Suprapubic skin (tissue), 4 donors: ENCODE results near the gene METTL16. TPM values are rescaled to one million over a fixed set of nuclear protein-coding genes. Genes with fewer than 3 reads are reported as not detected.

Source experiments
- DNase-seq, 2 donors: peaks; one replicate each; pipeline ENCODE4 v3.0.0-alpha.2; 2019; ENCODE audit warnings: low spot score in 2 of 2
- H3K27ac ChIP-seq: fragments of 200-600 bp; sonication (generic); one replicate; pipeline ENCODE4 v1.5.1; 2019
- H3K27me3 ChIP-seq: fragments of 200-600 bp; sonication (generic); one replicate; pipeline ENCODE4 v1.5.1; 2019
- H3K36me3 ChIP-seq: fragments of 200-600 bp; sonication (generic); one replicate; pipeline ENCODE4 v1.5.1; 2019
- H3K4me1 ChIP-seq: fragments of 200-600 bp; sonication (generic); one replicate; pipeline ENCODE4 v1.5.1; 2019
- H3K4me3 ChIP-seq: fragments of 200-600 bp; sonication (generic); one replicate; pipeline ENCODE4 v1.5.1; 2019; ENCODE audit warnings: mild to moderate bottlenecking
- H3K9me3 ChIP-seq: fragments of 200-600 bp; sonication (generic); one replicate; pipeline ENCODE4 v1.5.1; 2019
- EP300 ChIP-seq: sonication (generic); formaldehyde crosslinking; IDR thresholded peaks from one replicate; pipeline ENCODE4 v1.6.1; 2017; ENCODE audit warnings: antibody characterized with exemption
- POLR2A ChIP-seq, 2 donors: fragments of 450-650 bp; IDR thresholded peaks; one replicate each; pipeline ENCODE4 v1.6.1; 2017; ENCODE audit warnings: antibody characterized with exemption in 2 of 2, mild to moderate bottlenecking in 2 of 2, moderate library complexity in 2 of 2
- POLR2AphosphoS5 ChIP-seq, 3 donors: sonication (generic); formaldehyde crosslinking; IDR thresholded peaks; one replicate each; pipeline ENCODE4 v1.6.1; 2017; ENCODE audit warnings: antibody characterized with exemption in 3 of 3
- WGBS: methylation state at CpG from one replicate; pipeline ENCODE4 v1.1.5; 2018; 5-methylcytosine and 5-hydroxymethylcytosine counted together
- total RNA-seq, 4 donors: library from RNA; depleted of rRNA; stranded (reverse); fragments of >200 nt; gene quantifications; one replicate each; pipeline ENCODE4 v1.1.0, GENCODE V29; 2016
- TF ChIP-seq, protein P1 (sequence below), 2 donors: fragments of 200-600 bp in 1 of 2; fragments of 450-650 bp in 1 of 2; sonication (generic) in 1 of 2; IDR thresholded peaks; one replicate each; pipeline ENCODE4 v1.5.1; 2016 to 2019; ENCODE audit warnings: antibody characterized with exemption in 2 of 2, mild to moderate bottlenecking in 1 of 2, moderate library complexity in 1 of 2

Gene METTL16
- 10 to 100 TPM; 30.8 to 53.3 (median 35.9) TPM for total RNA-seq

DNA sequence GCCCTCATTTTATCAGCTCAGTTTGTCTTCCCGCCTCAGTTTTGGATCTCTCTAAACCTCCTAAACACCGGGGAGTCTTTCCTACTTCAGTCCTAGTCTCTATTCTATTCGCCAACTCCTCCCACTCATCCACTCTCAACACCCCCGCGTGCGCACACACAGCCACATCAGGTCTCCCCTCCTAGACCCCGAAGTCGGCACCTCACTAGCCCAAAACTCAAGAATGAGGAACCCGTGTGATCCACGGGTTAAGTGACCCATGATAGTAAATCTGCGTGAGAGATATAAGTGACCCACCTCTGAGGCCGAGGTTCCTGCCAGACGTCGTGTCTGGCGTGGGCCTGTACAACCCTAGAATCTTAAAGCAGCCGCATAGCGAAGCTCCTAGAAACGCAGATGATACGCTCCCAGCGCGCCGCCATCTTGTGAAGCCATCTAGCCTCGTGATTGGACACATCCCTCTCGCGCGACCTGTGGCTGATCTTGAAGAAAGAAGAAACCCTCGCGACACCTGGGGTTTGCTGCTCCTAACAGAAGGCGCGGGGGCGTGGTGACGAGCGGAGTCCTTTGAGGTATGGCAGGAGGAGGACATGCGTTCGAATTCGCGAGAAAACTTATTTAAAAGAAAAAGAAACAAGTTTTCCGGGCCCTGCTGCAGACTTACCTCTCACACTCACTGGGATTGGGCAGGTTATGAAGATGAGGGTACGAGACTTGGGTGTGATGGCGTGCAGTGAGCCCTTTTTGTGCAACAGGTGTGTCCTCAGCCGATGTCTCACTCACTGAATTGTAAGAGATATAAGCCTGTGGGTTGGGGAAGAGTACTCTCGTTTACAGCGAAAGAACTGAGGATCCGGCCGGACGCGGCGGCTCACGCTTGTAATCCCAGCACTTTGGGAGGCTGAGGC is at the start of gene METTL16:
METTL16 (minus strand) TSS at position 427 of the 908 bp plus-strand sequence. CDS start 9,557 bp downstream, outside the sequence.
- no peak for TF ChIP-seq EP300
- TF ChIP-seq POLR2A (IDR thresholded peaks at IDR 0.05): peak in 1 of 2 donors; percentile 77
- TF ChIP-seq, protein P1, sequence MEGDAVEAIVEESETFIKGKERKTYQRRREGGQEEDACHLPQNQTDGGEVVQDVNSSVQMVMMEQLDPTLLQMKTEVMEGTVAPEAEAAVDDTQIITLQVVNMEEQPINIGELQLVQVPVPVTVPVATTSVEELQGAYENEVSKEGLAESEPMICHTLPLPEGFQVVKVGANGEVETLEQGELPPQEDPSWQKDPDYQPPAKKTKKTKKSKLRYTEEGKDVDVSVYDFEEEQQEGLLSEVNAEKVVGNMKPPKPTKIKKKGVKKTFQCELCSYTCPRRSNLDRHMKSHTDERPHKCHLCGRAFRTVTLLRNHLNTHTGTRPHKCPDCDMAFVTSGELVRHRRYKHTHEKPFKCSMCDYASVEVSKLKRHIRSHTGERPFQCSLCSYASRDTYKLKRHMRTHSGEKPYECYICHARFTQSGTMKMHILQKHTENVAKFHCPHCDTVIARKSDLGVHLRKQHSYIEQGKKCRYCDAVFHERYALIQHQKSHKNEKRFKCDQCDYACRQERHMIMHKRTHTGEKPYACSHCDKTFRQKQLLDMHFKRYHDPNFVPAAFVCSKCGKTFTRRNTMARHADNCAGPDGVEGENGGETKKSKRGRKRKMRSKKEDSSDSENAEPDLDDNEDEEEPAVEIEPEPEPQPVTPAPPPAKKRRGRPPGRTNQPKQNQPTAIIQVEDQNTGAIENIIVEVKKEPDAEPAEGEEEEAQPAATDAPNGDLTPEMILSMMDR (IDR thresholded peaks at IDR 0.05): no peak
- TF ChIP-seq POLR2AphosphoS5 (IDR thresholded peaks at IDR 0.05): peak; percentile 54 to 90 (median 86)
- no peaks in the 10 kb centered on the region for H3K27me3 ChIP-seq
- no peaks in the 10 kb centered on the region for H3K36me3 ChIP-seq
- peaks cover 30% of the 10 kb centered on the region for H3K4me1 ChIP-seq
- 1% methylated on average over 48 of the region's 49 CpGs for WGBS
- DNase-seq: peak; percentile 98 to 100
- H3K9me3 ChIP-seq: no peaks in the 10 kb centered on the region
- H3K4me3 ChIP-seq: peak within 1 kb of the TSS; percentile 62
- H3K27ac ChIP-seq: peak within 1 kb of the TSS; percentile 96

GRCh38 chr17:2560658-2561057 is 49.0 kb upstream of the METTL16 start:
- no peak overlapping the region for H3K27ac ChIP-seq
- DNase-seq: no peak
- H3K27me3 ChIP-seq: no peaks in the 10 kb centered on the region
- H3K4me3 ChIP-seq: no peak overlapping the region
- no peaks in the 10 kb centered on the region for H3K36me3 ChIP-seq
- TF ChIP-seq EP300 (no peak), POLR2A (IDR thresholded peaks at IDR 0.05) (no peak), POLR2AphosphoS5 (IDR thresholded peaks at IDR 0.05) (no peak)
- TF ChIP-seq, protein P1 (IDR thresholded peaks at IDR 0.05): no peak
- H3K9me3 ChIP-seq: no peaks in the 10 kb centered on the region
- H3K4me1 ChIP-seq: peaks cover 8% of the 10 kb centered on the region
- WGBS: 84% methylated on average over 5 of the region's 5 CpGs

DNA sequence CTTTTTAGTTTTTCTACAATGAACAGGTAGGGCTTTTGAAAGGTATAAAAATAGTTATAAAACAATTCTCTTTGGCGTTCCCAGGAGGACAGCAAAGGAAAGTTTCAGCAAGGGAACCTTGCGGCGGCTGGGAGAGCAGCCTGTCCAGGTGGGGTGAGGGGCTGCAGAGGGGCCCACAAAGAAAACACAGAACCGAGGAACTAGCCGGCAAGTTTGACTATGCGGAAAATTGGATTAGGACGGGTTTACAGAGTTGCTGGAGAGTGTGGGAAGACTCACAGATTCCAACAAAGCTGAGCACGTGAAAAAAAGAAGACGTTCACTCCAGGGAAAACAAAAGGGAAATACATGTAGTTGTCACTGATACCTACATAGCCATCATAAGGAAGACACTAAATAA is 40.2 kb upstream of the METTL16 start:
- Histone ChIP-seq H3K27me3 (no peaks in the 10 kb centered on the region), H3K9me3 (no peaks in the 10 kb centered on the region), H3K4me3 (no peak overlapping the region), H3K4me1 (peaks cover 5% of the 10 kb centered on the region), H3K36me3 (no peaks in the 10 kb centered on the region), H3K27ac (no peak overlapping the region)
- DNase-seq: no peak
- TF ChIP-seq, protein P1 (IDR thresholded peaks at IDR 0.05): no peak
- TF ChIP-seq POLR2A (IDR thresholded peaks at IDR 0.05): no peak
- TF ChIP-seq POLR2AphosphoS5 (IDR thresholded peaks at IDR 0.05): no peak
- no peak for TF ChIP-seq EP300
- 51% methylated on average over 9 of the region's 9 CpGs for WGBS

DNA sequence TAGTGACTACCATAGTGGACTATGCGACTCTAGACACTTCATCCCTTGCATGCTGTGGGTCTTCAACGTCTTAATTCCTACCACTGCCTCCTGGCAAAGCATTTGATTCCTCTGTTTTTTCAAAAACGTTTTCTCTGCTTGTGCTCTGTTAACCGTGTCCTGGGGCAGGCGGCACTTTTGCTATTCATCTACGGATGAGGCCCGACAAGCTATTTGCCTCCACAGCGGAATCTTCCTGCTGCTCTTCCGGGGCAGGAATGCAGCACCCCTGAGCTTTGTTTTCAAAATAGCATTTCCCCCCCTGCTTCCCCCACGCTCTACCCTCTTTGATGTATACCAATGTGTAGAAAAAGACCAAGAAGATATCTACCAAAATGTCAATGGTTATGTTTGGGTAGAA is 39.8 kb upstream of the METTL16 start:
- H3K4me1 ChIP-seq: peaks cover 5% of the 10 kb centered on the region
- TF ChIP-seq POLR2AphosphoS5 (IDR thresholded peaks at IDR 0.05) (no peak), POLR2A (IDR thresholded peaks at IDR 0.05) (no peak), EP300 (no peak)
- TF ChIP-seq, protein P1 (IDR thresholded peaks at IDR 0.05): no peak
- 50% methylated on average over 10 of the region's 10 CpGs for WGBS
- H3K36me3 ChIP-seq: no peaks in the 10 kb centered on the region
- H3K4me3 ChIP-seq: no peak overlapping the region
- no peak overlapping the region for H3K27ac ChIP-seq
- H3K9me3 ChIP-seq: no peaks in the 10 kb centered on the region
- no peak for DNase-seq
- no peaks in the 10 kb centered on the region for H3K27me3 ChIP-seq
